GM23338 (cell line): Measurements from ENCODE around the gene DACT2. TPM values are rescaled to one million over a fixed set of nuclear protein-coding genes. Genes with fewer than 3 reads are reported as not detected.

ENCODE experiments used
- ATAC-seq: fragments of 200-7000 bp; cut with Tn5 transposase; 3 replicates; pipeline ENCODE4 v1.9.1; 2020
- DNase-seq: peaks from one replicate; pipeline ENCODE4 v3.0.0-alpha.2; 2015; ENCODE audit warnings: low spot score
- H2AFZ ChIP-seq: fragments of 200-600 bp; sonication (generic); 2 replicates; pipeline ENCODE4 v1.8.0; 2016; ENCODE audit warnings: antibody characterized with exemption, mild to moderate bottlenecking, moderate library complexity
- H3F3A ChIP-seq: fragments of 200-600 bp; sonication (generic); replicated peaks from 2 replicates; pipeline ENCODE4 v1.8.0; 2017; ENCODE audit warnings: antibody characterized with exemption, mixed run types, low read depth
- H3K27ac ChIP-seq: fragments of 200-600 bp; sonication (generic); 2 replicates; pipeline ENCODE4 v1.6.1; 2016; ENCODE audit warnings: low read depth
- H3K27me3 ChIP-seq: fragments of 200-600 bp; sonication (generic); 2 replicates; pipeline ENCODE4 v1.8.0; 2016; ENCODE audit warnings: mild to moderate bottlenecking, mixed run types, moderate library complexity; ENCODE audit not compliant: insufficient read depth
- H3K36me3 ChIP-seq: fragments of 200-600 bp; sonication (generic); 2 replicates; pipeline ENCODE4 v1.8.0; 2016; ENCODE audit warnings: mild to moderate bottlenecking; ENCODE audit not compliant: insufficient read depth
- H3K4me1 ChIP-seq: fragments of 200-600 bp; sonication (generic); 2 replicates; pipeline ENCODE4 v1.8.0; 2016; ENCODE audit warnings: mild to moderate bottlenecking, moderate library complexity; ENCODE audit not compliant: insufficient read depth
- H3K4me2 ChIP-seq: fragments of 200-600 bp; sonication (generic); 2 replicates; pipeline ENCODE4 v1.7.1; 2017; ENCODE audit warnings: mixed run types
- H3K4me3 ChIP-seq: fragments of 200-600 bp; sonication (generic); 2 replicates; pipeline ENCODE4 v1.6.1; 2016; ENCODE audit warnings: mixed run types
- H3K79me2 ChIP-seq: fragments of 200-600 bp; sonication (generic); replicated peaks from 2 replicates; pipeline ENCODE4 v1.8.0; 2017; ENCODE audit warnings: mild to moderate bottlenecking; ENCODE audit not compliant: insufficient read depth
- H3K9me2 ChIP-seq: fragments of 200-600 bp; sonication (generic); 2 replicates; pipeline ENCODE4 v1.8.0; 2017; ENCODE audit not compliant: insufficient read depth
- H4K20me1 ChIP-seq: fragments of 200-600 bp; sonication (generic); replicated peaks from 2 replicates; pipeline ENCODE4 v1.8.0; 2017; ENCODE audit warnings: mild to moderate bottlenecking; ENCODE audit not compliant: insufficient read depth
- H3K27ac Mint-ChIP-seq: 2 replicates; pipeline ENCODE4 v1.8.0; 2020; ENCODE audit warnings: inconsistent platforms, mild to moderate bottlenecking, moderate library complexity, mixed read lengths
- H3K27me3 Mint-ChIP-seq: 3 replicates; pipeline ENCODE4 v1.8.0; 2022; ENCODE audit warnings: low read depth, mild to moderate bottlenecking, moderate library complexity, mixed read lengths, inconsistent platforms; ENCODE audit not compliant: insufficient read depth, poor library complexity
- H3K36me3 Mint-ChIP-seq: 3 replicates; pipeline ENCODE4 v1.8.0; 2021; ENCODE audit warnings: low read depth, mild to moderate bottlenecking, inconsistent platforms, moderate library complexity, mixed read lengths
- H3K4me1 Mint-ChIP-seq: 3 replicates; pipeline ENCODE4 v1.8.0; 2020; ENCODE audit warnings: mild to moderate bottlenecking, inconsistent platforms, mixed read lengths
- H3K4me3 Mint-ChIP-seq: 3 replicates; pipeline ENCODE4 v1.8.0; 2021; ENCODE audit warnings: moderate library complexity, mild to moderate bottlenecking, inconsistent platforms, mixed read lengths
- H3K9me3 Mint-ChIP-seq: 3 replicates; pipeline ENCODE4 v1.8.0; 2020; ENCODE audit warnings: moderate library complexity, mild to moderate bottlenecking, inconsistent platforms, mixed read lengths
- CREB1 ChIP-seq: fragments of 250-450 bp; sonication (Bioruptor Pico); IDR thresholded peaks from 2 replicates; pipeline ENCODE4 v1.5.0; 2020; ENCODE audit warnings: low read depth, mild to moderate bottlenecking, moderate library complexity
- CTCF ChIP-seq, 2 experiments: fragments of 200-600 bp in 1 of 2; sonication (generic) in 1 of 2; conservative IDR thresholded peaks; 2 replicates each; pipeline versions ENCODE4 v1.5.1 to v1.6.1; 2016 to 2017; ENCODE audit warnings: antibody characterized with exemption in 2 of 2, low read depth in 2 of 2, mild to moderate bottlenecking in 2 of 2, moderate library complexity in 1 of 2
- EZH2 ChIP-seq: fragments of 200-600 bp; sonication (generic); IDR thresholded peaks from one replicate; pipeline ENCODE4 v1.8.0; 2017; ENCODE audit warnings: antibody characterized with exemption, mild to moderate bottlenecking, low read depth; ENCODE audit not compliant: unreplicated experiment
- EZH2phosphoT487 ChIP-seq: fragments of 200-600 bp; sonication (generic); IDR thresholded peaks from one replicate; pipeline ENCODE4 v1.8.1; 2018; ENCODE audit warnings: antibody characterized with exemption; ENCODE audit not compliant: unreplicated experiment
- JUNB ChIP-seq: IDR thresholded peaks from one replicate; pipeline ENCODE4 v1.6.1; 2016; ENCODE audit warnings: antibody characterized with exemption; ENCODE audit not compliant: unreplicated experiment
- NANOG ChIP-seq: IDR thresholded peaks from 2 replicates; pipeline ENCODE4 v1.6.1; 2016; ENCODE audit warnings: antibody characterized with exemption, borderline replicate concordance
- POLR2AphosphoS5 ChIP-seq: IDR thresholded peaks from 2 replicates; pipeline ENCODE4 v1.6.1; 2016; ENCODE audit warnings: antibody characterized with exemption, low read depth
- REST ChIP-seq: IDR thresholded peaks from one replicate; pipeline ENCODE4 v1.6.1; 2018; ENCODE audit warnings: antibody characterized with exemption; ENCODE audit not compliant: unreplicated experiment
- STAT1 ChIP-seq: IDR thresholded peaks from one replicate; pipeline ENCODE4 v1.6.1; 2016; ENCODE audit warnings: antibody characterized with exemption; ENCODE audit not compliant: unreplicated experiment
- ZNF114 ChIP-seq: fragments of 250-450 bp; sonication (Bioruptor Pico); IDR thresholded peaks from 2 replicates; pipeline ENCODE4 v1.5.0; 2020; ENCODE audit warnings: mild to moderate bottlenecking, moderate library complexity
- ZNF331 ChIP-seq: fragments of 250-450 bp; sonication (Bioruptor Pico); IDR thresholded peaks from 2 replicates; pipeline ENCODE4 v1.5.0; 2020; ENCODE audit warnings: low read depth, mild to moderate bottlenecking, moderate library complexity
- ZNF462 ChIP-seq: fragments of 250-450 bp; sonication (Bioruptor Pico); IDR thresholded peaks from 2 replicates; pipeline ENCODE4 v1.5.0; 2020; ENCODE audit warnings: mild to moderate bottlenecking, moderate library complexity
- polyA plus RNA-seq: library from polyadenylated mRNA; unstranded; fragments of >200 nt; fragmentation: Nextera tagmentation; extraction: Ambion mirVana; gene quantifications from 2 replicates; pipeline ENCODE4 v1.2.1, GENCODE V29; 2016
- total RNA-seq: library from RNA; depleted of rRNA; stranded (reverse); fragments of >200 nt; shearing (Covaris generic); gene quantifications from 2 replicates; pipeline ENCODE4 v1.2.3, GENCODE V29; 2014

Gene DACT2
- total and polyA plus RNA-seq, 2 experiments from 2014 or later, result 1.8 to 10.6 TPM

- H3K36me3 ChIP-seq, result no peaks in the 10 kb centered on the region
- H3K4me3 ChIP-seq, result no peak overlapping the region
- Mint-ChIP-seq H3K9me3 (no peaks in the 10 kb centered on the region), H3K4me1 (peaks cover 9% of the 10 kb centered on the region; the same call in 2 of the 3 replicates), H3K4me3 (no peak overlapping the region), H3K27me3 (peaks cover 9% of the 10 kb centered on the region), H3K27ac (no peak overlapping the region), H3K36me3 (no peaks in the 10 kb centered on the region; the same call in 2 of the 3 replicates)
- no peak for TF ChIP-seq CREB1 (CRISPR knock-in tag)
- TF ChIP-seq POLR2AphosphoS5, result no peak
- TF ChIP-seq NANOG, result no peak
- no peak for TF ChIP-seq ZNF331
- TF ChIP-seq JUNB, result no peak
- no peak for TF ChIP-seq ZNF462 (CRISPR knock-in tag)
- TF ChIP-seq ZNF114 (CRISPR knock-in tag), result no peak
- TF ChIP-seq CTCF (conservative IDR thresholded peaks at IDR 0.05; ENCODE audit: low read depth in 2 of 2), result no peak
- no peak for TF ChIP-seq EZH2phosphoT487
- no peak for TF ChIP-seq REST
- TF ChIP-seq EZH2, result no peak
- no peak for TF ChIP-seq STAT1
- H3K27ac ChIP-seq, result no peak overlapping the region
- H3K79me2 ChIP-seq, result no peaks in the 10 kb centered on the region
- no peak overlapping the region for H3K4me2 ChIP-seq
- H2AFZ ChIP-seq, result no peak overlapping the region
- no peaks in the 10 kb centered on the region for H3F3A ChIP-seq
- no peaks in the 10 kb centered on the region for H3K27me3 ChIP-seq
- DNase-seq (no peak), ATAC-seq (no peak)
- no peaks in the 10 kb centered on the region for H4K20me1 ChIP-seq
- H3K9me2 ChIP-seq, result peaks cover 5% of the 10 kb centered on the region; the same call in 1 of the 2 replicates
- no peaks in the 10 kb centered on the region for H3K4me1 ChIP-seq
Measured at GRCh38 chr6:168345896-168346754, 26.5 kb upstream of the DACT2 start.
